Activated CD4-positive, alpha-beta T cell treated with anti-CD3 and anti-CD28 coated beads, Interleukin-2, amount 50 U/mL, for 48 hours (primary cell): Measurements from ENCODE around the gene RAB5IF.
A peak's percentile ranks its signal among the peaks of the same experiment; 100 is the strongest.
"Not testable (repeated sequence)": the region's sequence is repeated elsewhere in the genome, so short reads cannot be mapped to it uniquely, and the experiment has no call there.

Experiments
- DNase-seq, 2 experiments: peaks; one replicate each; pipeline ENCODE4 v3.0.0-alpha.2; 2020

The RAB5IF gene

DNA sequence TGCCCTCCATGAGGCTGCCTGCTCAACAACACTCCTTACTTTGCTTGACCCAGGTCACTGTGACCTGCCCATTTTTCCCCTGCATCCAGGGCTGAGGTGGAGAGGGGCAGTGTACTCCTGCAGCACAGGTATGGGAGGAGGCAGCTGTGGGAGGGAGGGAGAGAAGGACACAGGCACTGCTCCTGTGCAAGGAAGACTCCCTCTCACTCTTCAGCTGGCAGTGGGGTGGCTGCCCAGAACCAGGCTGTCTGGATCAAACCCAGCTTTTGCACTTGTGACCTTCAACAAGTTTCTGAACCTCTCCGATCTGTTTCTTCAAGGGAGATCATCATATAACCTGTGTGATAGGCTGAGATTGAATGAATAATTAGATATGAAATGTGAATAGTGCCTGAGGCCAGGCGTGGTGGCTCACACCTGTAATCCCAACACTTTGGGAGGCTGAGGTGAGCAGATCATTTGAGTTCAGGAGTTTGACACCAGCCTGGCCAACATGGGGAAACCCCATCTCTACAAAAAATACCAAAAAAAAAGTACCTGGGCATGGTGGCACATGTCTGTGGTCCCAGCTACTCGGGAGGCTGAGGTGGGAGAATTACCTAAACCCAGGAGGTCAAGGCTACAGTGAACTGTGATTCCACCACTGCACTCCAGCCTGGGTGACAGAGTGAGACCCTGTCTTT, 18.1 kb upstream of the RAB5IF start:
- no peak for DNase-seq

DNA sequence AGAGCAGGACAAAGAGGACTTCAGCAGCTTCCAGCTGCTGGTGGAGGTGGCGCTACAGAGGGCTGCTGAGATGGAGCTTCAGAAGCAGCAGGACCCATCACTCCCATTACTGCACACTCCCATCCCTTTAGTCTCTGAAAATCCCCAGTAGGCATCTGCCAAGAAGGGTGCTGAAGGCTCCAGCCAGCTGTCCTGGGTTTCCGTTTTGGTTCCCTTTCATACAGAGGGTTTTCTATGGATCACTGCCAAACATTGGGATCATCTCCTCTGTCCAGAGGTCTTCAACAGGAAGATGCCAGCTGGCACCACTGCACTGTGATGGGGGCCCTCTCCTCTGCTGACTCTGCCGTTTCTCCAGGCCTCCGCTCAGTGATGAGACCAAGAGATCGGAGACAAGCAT, 14.3 kb upstream of the RAB5IF start:
- DNase-seq: no peak

DNA sequence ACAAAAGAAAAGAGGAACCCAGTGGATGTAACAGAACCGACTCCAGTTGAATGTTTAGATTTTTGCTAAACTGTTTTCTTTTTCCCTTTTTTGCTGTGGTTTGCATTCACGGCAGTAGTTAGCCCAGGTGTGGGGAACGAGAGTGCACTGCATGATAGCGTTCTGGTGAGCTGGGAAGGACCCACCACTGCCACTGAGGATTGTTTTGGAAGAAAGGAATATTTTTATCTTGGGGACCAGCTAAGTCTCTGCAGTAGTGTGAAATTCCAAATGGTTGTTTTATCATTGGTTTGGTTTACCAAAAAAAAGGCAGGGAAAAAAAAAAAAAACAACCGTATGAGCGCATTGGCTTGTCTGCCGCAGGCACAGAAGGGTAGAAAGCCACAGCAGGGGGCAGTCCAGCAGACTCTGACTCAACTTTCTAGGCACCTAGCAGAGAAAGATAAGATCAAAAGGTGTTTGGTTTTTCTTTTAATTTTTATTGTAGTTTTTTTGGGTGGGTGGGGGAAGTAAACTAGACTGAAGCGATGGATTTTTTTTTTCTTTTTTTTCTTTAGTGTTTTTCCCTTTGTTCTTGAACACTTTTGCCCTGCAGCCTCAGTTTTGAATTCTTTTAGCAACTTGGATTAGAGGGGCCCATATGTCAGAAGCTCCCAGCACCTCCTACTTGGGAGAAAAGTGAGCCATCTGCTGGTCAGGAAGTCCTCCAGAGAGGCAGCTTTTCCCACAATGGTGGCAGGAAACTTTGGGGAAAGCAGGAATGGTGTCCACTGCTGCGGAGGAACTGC, 13.5 kb upstream of the RAB5IF start:
- DNase-seq: peak; percentile 45 to 62

DNA sequence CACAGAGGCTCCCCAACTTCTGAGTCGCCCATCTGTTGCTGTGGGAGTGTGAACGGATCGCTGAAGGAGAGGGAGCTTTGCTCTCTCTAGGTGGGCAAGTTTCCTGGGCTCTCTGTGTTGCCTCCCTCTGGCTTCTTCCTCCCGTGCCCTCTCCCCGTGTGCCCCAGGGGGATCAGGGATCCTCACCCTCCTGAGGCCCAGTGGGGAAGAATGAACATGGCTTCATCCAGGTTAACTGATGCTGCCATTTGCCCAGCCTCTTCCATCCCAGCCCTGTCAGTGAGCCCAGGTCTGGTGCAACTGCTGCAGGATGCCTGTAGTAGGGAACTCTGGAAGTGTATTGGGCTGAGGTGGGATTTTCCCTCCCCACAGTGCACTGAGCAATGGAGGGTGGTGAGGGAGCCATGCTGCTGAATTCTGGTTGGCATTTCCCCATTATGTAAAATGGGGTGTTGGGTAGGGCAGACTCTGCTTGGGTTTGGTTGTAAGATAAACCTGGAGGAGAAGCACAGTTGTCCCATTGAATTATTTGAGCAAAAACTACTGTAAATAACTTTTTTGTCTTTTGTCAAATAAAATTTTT, 12.1 kb upstream of the RAB5IF start:
- DNase-seq: no peak

DNA sequence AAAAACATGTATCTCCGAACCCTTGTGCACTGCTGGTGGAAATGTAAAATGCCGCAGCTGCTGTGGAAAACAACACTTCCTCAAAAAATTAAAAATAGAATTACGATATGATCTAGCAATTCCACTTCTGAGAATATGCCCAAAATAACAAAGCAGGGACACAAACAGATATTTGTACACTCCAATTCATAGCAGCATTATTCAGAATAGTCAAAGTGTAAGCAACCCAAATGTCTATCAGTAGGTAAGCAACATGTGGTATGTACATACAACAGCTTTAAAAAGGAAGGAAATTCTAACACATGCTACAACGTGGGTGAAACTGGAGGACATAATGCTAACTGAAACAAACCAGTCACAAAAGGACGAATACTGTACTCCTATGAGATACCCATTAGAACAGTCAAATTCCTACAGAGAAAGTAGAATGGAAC, 5.7 kb upstream of the RAB5IF start:
- DNase-seq: no peak

DNA sequence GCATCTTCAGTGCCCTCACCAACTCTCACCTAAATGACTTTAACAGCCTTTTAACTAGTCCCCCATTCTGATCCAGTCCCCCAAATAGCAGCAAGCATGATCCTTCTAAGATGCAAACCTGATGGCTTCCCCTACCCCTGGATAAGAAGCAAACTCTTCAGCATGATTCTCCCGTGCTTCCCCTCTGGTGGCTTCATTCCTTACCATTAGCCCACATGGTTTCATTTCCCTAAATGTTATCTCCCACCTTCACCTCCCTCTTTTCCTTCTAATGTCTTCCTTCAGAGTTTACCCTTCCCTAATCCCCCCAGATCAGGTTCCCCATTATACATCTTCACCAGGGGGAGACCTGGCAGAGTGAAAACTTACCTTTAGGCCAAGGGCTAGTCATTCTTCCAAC, 4.0 kb upstream of the RAB5IF start:
- no peak for DNase-seq

DNA sequence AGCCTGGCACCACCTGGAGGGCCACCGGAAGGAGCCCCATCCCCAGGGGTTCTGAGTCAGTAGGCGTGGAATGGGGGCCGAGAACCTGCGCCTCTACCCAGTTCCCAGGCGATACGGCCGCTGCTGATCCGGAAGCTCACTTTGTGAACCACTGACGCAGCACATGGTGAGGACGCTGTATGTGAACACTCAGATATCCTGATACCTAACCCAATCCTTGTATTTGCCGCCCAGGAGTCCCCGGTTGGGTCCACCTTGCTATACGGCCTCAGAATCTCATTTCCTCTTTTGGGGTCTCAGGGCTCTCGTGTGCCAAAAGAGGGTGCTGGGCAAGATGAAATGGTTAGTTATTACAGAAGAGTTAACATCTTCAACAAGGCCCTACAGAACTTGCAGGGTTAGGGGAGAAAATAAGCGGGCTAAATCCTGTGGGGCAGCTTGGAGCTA, 604 bp upstream of the RAB5IF start:
- peak; percentile 59 to 67 for DNase-seq

DNA sequence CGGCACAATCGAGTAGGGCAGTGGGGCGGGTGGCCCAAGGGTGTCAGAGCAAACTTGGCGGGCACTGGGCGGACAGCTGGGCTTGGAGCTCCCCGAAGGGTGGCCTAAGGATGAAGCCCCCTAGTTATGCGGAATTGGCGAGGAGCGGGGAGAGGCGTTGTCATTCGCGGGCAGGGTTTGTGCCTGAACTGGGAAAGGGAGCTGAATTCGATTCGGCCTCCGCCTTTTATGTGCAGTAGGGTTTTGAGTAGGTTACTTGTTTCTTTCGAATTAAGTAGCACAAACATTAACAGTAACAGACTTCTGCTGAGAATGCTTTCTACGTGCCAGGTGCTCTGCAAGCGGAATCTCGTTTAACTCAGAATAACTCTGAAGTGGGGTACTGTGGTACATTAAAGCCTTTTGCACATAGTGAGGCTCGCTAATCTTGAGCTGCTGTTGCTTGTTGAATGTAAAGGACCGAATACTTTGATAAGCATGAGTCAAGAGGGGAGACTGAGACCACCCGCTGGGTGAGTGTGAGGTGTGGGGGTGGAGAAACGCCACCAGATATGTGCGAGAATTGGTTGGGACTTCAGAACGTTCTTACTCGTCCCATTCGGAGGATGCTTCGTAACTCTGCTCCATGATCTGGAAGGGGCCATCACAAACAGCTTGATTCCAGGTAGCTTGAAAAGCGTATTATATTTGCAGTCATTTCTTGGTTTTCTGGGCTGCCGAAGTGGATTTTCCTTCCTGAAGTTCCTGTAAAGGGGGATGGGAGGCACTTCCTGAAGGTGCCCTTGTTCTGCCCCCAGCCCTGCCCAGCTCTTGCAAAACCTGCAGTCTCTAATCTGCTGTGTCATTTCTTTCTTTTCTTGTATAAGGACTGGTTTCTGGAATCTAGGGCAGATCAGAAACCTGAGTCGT, 833 bp downstream of the RAB5IF start:
- DNase-seq: peak in 1 of 2 experiments; percentile 31

DNA sequence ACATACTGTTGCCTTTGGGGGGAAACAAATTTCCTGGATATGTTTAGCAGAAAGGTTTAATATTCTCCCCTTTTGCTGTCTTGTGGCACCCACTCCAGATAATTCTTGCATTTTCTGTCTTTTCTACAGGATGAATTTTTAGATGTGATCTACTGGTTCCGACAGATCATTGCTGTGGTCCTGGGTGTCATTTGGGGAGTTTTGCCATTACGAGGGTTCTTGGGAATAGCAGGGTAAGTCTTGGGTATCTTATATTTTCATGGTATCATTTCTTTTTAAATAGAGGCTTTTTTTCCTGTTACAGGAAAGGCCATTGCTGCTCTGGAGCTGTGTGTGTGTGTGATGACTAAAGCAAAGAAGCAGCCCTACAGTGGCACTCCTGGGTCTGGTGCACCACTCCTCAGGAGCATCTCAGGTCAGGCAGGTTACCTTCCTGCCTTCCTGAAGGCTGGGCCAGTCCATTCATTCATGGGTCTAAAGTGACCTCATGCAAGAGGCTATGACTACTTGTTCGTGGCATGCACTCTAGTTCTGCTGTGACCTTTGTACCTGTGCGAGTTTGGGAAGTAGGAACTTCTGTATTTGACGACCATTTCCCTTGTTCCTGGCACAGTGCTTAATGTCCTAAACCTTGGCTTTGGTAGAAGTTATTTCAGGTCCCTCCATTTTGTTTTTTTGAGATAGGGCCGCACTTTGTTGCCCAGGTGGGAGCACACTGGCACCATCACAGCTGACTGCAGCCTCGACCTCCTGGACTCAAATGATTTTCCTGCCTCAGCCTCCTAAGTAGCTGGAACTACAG, 2.2 kb downstream of the RAB5IF start:
- DNase-seq: no peak

DNA sequence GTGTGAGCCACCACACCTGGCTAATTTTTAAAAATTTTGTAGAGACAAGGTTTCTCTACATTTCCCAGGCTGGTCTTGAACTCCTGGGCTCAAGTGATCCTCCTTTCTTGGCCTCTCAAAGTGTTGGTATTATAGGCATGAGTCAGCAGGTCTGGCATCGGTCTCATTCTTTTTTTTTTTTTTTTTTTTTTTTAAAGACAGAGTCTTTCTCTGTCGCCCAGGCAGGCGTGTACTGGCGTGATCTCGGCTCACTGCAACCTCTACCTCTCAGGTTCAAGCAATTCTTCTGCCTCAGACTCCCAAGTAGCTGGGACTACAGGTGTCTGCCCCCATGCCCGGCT, 2.8 kb downstream of the RAB5IF start:
- DNase-seq: not testable (repeated sequence)

DNA sequence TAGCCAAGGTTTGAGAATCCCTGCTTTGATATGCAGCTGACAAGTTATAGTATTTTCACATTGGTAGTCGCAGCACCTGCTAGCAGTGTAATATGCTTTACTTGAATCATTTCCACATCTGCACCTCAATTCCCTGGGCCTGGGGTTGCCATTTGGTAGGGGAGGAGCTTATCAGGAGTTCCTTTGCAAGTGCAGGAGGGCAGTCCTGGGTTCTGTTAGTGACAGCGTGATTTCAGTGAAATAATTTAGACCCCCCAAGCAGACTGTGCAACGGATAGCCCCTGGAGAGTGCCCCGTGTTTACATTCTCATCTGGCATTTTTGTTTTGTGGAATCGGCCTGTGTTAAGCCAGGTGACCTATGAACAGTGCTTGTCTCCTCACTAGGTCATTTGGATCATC, 6.0 kb downstream of the RAB5IF start:
- no peak for DNase-seq

DNA sequence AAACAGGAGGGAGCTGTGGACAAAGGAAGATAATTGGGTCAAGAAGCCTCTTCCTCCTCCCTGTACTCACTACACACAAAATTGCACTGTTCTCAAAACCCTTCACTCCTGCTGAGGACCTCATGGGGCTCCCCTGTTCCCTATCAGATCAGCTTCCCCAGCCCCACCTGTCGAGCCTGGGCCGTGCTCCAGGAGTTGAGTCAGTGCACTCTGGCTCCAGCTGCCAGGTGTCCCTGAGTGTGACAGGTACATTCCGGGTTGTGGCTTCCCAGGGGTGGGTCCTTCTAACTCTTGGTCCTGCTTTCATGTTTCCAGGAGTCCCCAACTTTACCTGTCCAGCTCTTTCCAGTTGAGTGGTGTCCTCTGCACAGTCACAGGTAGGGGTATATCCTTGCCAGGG, 8.4 kb downstream of the RAB5IF start:
- DNase-seq: no peak

DNA sequence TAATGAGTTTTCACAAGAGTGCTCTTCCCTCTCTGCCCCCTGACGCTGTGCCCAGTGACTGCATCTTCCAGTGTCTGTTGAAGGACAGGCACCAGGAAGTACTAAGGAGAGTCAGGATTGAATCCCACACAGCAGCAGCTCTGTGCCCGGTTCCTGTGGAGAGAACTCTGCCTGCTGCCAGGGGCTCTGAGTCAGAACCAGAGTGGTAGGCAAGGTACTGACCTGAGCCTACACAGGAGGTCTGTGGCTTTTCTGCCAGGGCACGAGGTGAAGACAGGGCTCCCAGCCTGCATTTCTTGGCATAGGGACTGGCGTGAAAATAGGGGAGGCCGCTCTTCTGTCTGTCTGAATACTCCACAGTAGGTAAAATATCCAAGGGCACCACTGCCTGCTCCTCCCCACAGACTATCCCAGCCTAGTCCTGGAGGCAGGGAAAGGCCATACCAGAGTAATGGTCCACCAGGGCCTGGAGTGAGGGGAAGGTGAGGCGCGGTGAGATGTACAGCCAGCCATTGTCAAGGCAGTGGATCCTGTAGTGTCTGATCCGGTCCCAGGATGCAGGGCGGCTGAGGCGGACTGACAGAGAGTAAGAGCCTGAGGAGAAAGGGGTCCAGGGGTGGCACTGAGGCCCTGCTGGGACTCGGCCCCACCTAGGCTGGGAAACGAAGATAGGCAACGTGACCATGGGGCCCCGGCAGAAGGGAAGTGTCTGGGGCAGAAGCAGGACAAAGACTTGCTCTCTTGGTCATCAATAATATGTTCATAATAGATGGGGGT, 9.4 kb downstream of the RAB5IF start:
- DNase-seq: no peak

DNA sequence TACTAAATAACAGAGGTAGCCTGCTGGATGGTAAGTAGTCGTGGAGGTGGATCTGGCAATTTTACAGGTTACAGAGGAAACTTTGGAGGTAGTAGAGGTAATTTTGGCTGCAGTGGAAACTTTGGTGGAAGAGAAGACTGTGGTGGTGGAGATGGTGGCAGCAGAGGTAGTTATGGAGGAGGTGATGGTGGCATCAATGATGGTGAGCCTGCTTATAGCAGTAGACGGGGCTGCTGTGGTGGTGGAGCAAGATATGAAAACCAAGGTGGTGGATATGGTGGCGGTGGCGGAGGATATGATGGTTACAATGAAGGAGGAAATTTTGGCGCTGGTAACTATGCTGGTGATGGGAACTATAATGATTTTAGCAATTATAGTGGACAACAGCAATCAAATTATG, 15.3 kb downstream of the RAB5IF start:
- no peak for DNase-seq

DNA sequence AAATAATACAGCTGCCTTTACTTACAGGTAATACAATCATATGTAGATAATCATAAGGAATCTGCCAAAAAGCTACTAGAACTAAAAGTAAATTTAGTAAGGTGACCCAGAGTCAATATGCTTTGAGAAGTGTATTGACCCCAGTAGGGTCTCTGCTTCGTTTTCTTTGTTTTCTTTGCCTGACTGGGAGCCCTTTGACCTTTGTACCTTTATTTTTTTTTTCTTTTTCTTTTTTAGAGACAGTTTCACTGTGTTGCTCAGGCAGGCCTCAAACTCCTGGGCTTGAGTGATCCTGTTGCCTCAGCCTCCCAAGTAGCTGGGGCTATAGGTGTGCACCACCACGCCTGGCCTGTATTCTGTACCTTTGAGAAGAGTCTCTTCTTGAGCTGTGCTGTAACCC, 17.9 kb downstream of the RAB5IF start:
- DNase-seq: no peak

DNA sequence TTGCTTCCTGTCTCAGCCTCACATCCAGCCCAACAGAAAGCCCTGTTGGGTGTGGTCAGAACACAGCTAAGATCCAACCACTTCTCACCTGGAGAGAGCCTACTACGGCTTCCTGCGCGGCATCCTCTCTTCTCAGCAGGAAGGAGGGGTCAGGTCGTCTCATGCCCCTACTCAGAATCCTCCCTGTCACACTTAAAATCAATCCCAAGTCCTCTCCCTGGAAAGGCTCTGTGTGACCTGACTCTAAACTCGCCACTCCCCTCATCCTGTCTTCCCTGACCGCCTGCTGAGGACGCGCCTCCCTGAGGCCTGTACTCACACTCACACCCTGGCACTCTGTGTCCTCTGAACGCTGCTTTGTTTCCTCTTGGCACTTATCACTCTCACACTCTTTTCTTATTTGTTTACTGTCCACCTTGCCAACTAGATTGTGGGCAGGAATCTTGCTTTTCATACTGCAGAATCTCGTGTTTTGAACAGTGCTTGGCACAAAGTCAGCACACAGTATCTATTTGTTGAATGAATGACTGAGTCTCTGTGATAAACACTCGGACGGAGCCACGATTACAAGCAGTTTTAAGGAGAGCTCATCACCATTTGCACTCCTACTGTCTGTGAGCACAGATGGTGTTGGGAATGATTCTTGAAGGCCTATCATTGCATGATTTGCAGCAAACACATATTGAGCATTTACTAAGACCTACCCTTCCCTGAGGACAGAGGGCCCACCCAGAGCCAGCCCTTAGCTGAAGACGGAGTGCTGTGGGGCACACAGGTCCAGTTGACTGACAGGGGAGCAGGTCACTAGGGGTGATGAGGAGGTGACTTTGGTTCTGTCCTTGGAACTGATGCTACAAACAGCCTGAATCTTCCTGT, 18.7 kb downstream of the RAB5IF start:
- no peak for DNase-seq

DNA sequence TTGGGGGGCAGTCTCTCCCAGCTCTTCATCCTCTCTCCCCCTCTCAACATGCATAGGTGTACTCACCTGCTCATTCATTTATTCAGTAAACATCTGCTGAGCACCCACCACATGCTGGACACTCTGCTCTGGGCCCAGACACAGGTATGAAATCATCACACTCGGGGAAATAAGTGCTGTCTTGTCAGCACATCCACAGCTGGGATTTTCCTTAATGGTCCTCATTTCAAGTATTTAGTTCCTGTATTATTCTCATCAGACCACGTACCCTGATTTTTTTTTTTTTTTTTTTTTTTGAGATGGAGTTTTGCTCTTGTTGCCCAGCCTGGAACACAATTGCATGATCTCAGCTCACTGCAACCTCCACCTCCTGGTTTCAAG, 19.4 kb downstream of the RAB5IF start:
- no peak for DNase-seq

DNA sequence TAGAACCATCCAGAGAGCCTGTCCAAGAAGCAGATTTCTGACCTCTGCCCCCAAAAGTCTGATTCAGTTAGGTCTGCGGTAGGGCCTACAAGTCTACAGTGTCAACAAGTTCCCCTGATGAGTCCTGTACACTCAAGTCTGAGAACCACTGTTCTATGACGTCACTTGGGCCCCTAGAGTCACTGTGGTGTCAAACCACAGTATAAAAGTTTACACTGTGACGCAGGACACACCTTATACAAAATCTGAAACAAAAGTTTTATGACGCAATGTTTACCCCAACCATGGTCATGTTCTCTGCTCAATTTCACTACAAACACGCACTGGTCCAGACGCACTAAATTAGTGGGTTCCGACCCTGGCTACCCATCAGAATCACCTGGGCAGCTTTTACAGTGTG, 22.5 kb downstream of the RAB5IF start:
- no peak for DNase-seq

DNA sequence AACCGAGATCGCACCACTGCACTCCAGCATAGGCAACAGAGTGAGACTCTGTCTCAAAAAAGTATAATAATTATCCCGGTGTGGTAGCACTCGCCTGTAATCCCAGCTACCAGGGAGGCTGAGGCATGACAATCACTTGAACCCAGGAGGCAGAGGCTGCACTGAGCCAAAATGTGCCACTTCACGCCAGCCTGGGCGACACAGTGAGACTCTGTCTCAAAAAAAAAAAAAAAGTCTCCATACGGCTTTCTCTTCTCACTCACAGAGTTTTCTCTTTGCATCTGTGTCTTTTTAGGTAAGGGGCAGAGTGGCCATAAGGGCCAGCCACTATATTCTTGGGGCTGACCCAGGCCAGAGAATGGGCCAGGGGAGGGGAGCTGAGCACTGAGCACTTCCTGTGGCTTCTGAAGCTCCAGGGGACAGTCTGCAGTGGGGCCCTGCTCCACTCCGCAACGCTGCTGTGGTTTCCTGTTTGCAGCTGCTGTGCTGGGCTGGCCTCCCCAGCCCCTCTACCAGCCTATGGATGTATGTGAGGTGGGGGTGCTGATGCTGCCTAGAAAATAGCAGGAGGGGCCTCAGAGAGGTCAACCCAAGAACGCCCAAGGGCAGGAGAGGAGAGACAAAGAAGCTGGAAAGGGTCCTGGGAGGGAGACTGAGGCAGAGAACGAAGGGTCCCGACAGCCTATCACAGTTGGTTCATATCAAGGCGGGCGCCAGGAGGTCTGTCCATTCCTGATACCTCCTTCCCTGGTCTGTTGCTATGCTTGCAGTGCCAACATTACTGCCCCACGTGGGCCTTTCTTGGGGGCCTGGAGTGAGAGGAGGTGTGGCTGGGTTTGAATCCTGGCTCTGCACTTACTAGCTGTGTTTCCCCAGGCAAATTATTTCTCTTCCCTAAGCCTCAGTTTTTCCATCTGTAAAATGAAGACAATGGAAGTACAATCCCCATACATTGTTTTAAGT, 24.4 kb downstream of the RAB5IF start:
- DNase-seq: peak; percentile 49 to 61
